ENCODE data around the gene NXNL1.
A peak's percentile ranks its signal among the peaks of the same experiment; 100 is the strongest.

NXNL1 gene

GRCh38 chr19:17419621-17420474 is 40.9 kb downstream of the NXNL1 start, which contains the start of gene MVB12A:
Gene MVB12A (plus strand): TSS chr19:17420047. CDS start chr19:17420136, 89 bp downstream.
- DNase-seq (ENCODE audit: low spot score): peak; percentile 99

GRCh38 chr19:17419154-17419620 is 41.5 kb downstream of the NXNL1 start:
- DNase-seq (ENCODE audit: low spot score): no peak

- no peak for DNase-seq (ENCODE audit: low spot score)
Measured at GRCh38 chr19:17418710-17419109, 42.0 kb downstream of the NXNL1 start.

DNA sequence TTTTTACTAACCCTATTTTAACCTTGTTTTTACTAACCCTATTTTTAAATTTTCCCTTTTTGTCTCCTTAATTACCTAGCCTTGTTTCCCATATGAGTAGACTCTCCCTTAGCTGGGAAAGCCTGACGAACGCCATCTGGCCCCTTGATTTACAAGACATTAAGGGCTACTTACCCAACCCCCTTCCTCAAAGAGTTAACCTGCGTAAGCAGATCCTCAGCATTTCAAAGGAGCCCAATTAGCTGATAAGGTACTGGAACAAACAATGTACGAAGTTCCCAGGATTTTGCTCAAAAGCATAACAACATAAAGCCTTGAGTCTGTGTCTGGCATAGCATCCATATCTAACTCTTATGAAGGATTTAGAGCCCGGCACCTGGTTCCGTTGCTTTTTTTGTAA is 45.6 kb downstream of the NXNL1 start:
- DNase-seq (ENCODE audit: low spot score): no peak

GRCh38 chr19:17414097-17414496 is 46.6 kb downstream of the NXNL1 start:
- no peak for DNase-seq (ENCODE audit: low spot score)

DNA sequence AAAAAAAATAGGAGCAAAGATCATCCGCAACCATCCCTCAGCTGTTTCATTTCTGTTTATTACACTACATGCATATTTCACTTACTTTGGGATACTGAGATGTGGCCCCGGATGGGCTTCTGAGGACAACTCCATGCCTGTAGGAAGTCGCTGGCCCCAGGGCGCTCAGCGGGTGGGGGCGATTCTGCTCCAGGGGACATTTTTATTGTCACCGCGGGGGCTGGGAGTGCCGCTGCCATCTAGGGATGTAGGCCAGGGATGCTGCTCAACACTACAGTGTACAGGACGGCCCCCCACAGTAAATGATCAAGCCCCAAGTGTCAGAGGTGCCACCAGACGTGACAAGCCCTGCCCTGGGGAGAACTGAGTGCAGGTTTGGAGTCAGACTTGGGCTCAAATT is 48.9 kb downstream of the NXNL1 start:
- no peak for DNase-seq (ENCODE audit: low spot score)

DNA sequence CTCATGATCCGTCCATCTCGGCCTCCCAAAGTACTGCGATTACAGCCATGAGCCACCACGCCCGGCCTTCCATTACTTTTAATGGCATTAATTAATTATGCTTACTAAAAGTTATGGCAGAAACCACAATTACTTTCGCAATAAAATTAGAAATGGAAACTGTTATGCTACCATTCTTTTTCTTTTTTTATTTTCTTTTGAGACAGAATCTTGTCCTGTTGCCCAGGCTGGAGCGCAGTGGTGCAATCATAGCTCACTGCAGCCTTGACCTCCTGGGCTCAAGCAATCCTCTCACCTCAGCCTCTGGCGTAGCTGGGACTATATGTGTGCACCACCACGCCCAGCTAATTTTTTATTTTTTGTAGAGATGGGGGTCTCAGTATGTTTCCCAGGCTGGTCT is 50.7 kb downstream of the NXNL1 start:
- DNase-seq (ENCODE audit: low spot score): no peak

- DNase-seq (ENCODE audit: low spot score): no peak
Measured at GRCh38 chr19:17406887-17407196, 53.9 kb downstream of the NXNL1 start.

- peak; percentile 79 for DNase-seq (ENCODE audit: low spot score)
Measured at GRCh38 chr19:17406046-17406886, 54.5 kb downstream of the NXNL1 start.
